Vagina (tissue), 2 donors: ENCODE results near the gene SPTLC1. TPM values are rescaled to one million over a fixed set of nuclear protein-coding genes. Genes with fewer than 3 reads are reported as not detected.

ENCODE experiments used
- DNase-seq, 2 donors: peaks; one replicate each; pipeline ENCODE4 v3.0.0-alpha.2; 2017; ENCODE audit errors: extremely low spot score in 2 of 2
- H3K27ac ChIP-seq: fragments of 200-600 bp; sonication (generic); one replicate; pipeline ENCODE4 v1.5.1; 2019
- H3K27me3 ChIP-seq: fragments of 200-600 bp; sonication (generic); one replicate; pipeline ENCODE4 v1.5.1; 2019
- H3K36me3 ChIP-seq, 2 donors: fragments of 200-600 bp; sonication (generic); one replicate each; pipeline ENCODE4 v1.5.1; 2017 to 2019
- H3K4me1 ChIP-seq: fragments of 200-600 bp; sonication (generic); one replicate; pipeline ENCODE4 v1.5.1; 2019
- H3K4me3 ChIP-seq, 2 donors: fragments of 200-600 bp; sonication (generic); 1 replicate in 1 of 2; 2 replicates in 1 of 2; pipeline ENCODE4 v1.5.1; 2016 to 2019
- H3K9me3 ChIP-seq: fragments of 200-600 bp; sonication (generic); one replicate; pipeline ENCODE4 v1.5.1; 2019
- POLR2A ChIP-seq, 2 donors: fragments of 450-650 bp; IDR thresholded peaks; one replicate each; pipeline ENCODE4 v1.6.1; 2017; ENCODE audit warnings: antibody characterized with exemption in 2 of 2, mild to moderate bottlenecking in 2 of 2, moderate library complexity in 2 of 2
- POLR2AphosphoS5 ChIP-seq, 2 donors: sonication (generic); formaldehyde crosslinking; IDR thresholded peaks; one replicate each; pipeline ENCODE4 v1.9.0; 2017; ENCODE audit warnings: antibody characterized with exemption in 2 of 2, mild to moderate bottlenecking in 2 of 2, low read depth in 1 of 2; ENCODE audit not compliant: insufficient read depth in 1 of 2
- intact Hi-C: fragments of 100-400 bp; cut with DNase I; formaldehyde crosslinking; loops from one replicate; pipeline ENCODE4 v1.15.1; 2023
- total RNA-seq: library from RNA; depleted of rRNA; stranded (reverse); fragments of >200 nt; gene quantifications from one replicate; pipeline ENCODE4 v1.2.3, GENCODE V29; 2016
- TF ChIP-seq, protein P1 (sequence below), 3 experiments: fragments of 450-650 bp in 2 of 3; fragments of 200-600 bp in 1 of 3; sonication (generic) in 1 of 3; IDR thresholded peaks; one replicate each; pipeline ENCODE4 v1.5.1; 2017 to 2019; ENCODE audit warnings: antibody characterized with exemption in 3 of 3, mild to moderate bottlenecking in 2 of 3, moderate library complexity in 2 of 3

SPTLC1 gene
- total RNA-seq, 1 donor from 2014 or later = 68.5 TPM

DNA sequence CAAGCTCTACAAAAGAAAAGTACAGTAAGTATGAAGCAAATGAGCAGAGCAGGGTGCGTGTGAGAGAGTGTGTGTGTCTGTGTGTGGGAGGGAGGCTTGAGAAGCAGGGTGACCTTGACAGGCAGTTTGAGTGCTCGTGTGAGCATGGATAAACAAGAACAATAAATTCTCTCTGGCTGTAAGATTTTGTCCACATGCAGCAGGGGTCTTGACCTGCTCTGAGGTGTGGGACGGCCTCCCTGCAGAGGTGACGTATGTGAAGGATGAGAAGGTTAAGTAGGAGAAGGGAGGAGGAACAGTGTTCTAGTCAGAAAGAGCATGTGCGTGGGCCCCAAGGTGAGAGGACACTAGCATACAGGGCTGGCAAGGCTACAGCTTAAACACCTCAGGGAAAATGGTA, 49.0 kb downstream of the SPTLC1 start:
- TF ChIP-seq, protein P1, sequence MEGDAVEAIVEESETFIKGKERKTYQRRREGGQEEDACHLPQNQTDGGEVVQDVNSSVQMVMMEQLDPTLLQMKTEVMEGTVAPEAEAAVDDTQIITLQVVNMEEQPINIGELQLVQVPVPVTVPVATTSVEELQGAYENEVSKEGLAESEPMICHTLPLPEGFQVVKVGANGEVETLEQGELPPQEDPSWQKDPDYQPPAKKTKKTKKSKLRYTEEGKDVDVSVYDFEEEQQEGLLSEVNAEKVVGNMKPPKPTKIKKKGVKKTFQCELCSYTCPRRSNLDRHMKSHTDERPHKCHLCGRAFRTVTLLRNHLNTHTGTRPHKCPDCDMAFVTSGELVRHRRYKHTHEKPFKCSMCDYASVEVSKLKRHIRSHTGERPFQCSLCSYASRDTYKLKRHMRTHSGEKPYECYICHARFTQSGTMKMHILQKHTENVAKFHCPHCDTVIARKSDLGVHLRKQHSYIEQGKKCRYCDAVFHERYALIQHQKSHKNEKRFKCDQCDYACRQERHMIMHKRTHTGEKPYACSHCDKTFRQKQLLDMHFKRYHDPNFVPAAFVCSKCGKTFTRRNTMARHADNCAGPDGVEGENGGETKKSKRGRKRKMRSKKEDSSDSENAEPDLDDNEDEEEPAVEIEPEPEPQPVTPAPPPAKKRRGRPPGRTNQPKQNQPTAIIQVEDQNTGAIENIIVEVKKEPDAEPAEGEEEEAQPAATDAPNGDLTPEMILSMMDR (IDR thresholded peaks at IDR 0.05) = no peak
- no peak for TF ChIP-seq POLR2AphosphoS5 (IDR thresholded peaks at IDR 0.05; ENCODE audit: insufficient read depth in 1 of 2, low read depth in 1 of 2)
- no peak for TF ChIP-seq POLR2A (IDR thresholded peaks at IDR 0.05)
- Histone ChIP-seq H3K4me1 (no peaks in the 10 kb centered on the region), H3K27ac (no peak overlapping the region), H3K27me3 (no peaks in the 10 kb centered on the region), H3K9me3 (no peaks in the 10 kb centered on the region), H3K36me3 (peaks cover 0 to 36% of the 10 kb centered on the region in 2 donors), H3K4me3 (no peak overlapping the region)
- DNase-seq = no peak
- intact Hi-C loops = no loop called here

DNA sequence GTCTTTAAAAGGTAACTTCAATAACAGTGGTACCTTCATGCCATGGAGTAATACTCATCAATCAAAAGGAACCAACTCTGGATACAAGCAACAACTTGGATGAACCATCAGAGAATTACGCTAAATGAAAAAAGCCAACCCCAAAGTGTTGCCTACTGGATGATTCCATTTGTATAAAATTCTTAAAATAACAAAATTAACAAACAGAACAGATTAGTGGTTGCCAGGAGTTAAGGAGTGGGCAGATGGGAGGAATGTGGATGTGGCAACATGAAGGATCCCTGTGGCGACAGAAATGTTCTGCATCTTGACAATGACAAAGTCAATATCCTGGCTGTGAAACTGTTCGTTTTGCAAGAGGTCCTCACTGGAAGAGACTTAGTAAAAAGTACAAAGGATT, 50.5 kb downstream of the SPTLC1 start:
- H3K9me3 ChIP-seq = peaks cover 4% of the 10 kb centered on the region
- no peaks in the 10 kb centered on the region for H3K27me3 ChIP-seq
- TF ChIP-seq POLR2AphosphoS5 (IDR thresholded peaks at IDR 0.05; ENCODE audit: insufficient read depth in 1 of 2, low read depth in 1 of 2) (no peak), POLR2A (IDR thresholded peaks at IDR 0.05) (no peak)
- TF ChIP-seq, protein P1 (IDR thresholded peaks at IDR 0.05) = no peak
- H3K36me3 ChIP-seq = peaks cover 0 to 40% of the 10 kb centered on the region in 2 donors
- H3K4me3 ChIP-seq = no peak overlapping the region
- H3K27ac ChIP-seq = no peak overlapping the region
- no peak for DNase-seq
- intact Hi-C loops = no loop called here
- no peaks in the 10 kb centered on the region for H3K4me1 ChIP-seq

DNA sequence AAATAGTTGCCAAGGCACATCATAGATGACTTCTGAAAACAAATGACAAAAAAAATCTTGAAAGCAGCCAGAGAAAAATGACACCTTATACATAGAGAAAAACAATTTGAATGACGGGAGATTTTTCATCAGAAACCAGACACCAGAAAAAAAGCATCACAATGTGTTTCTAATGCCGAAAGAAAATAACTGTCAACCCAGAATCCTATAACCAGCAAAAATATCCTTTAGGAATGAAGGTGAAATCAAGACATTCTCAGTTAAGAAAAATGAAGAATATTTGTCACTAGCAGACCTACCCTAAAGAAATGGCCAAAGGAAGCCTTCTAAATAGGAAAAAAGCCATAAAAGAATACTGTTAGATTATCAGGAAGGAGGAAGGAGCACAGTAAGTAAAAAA, 54.0 kb downstream of the SPTLC1 start:
- Histone ChIP-seq H3K36me3 (peaks cover 0 to 41% of the 10 kb centered on the region in 2 donors), H3K27me3 (no peaks in the 10 kb centered on the region), H3K4me1 (no peaks in the 10 kb centered on the region), H3K27ac (no peak overlapping the region), H3K4me3 (no peak overlapping the region), H3K9me3 (peaks cover 4% of the 10 kb centered on the region)
- TF ChIP-seq, protein P1 (IDR thresholded peaks at IDR 0.05) = no peak
- TF ChIP-seq POLR2AphosphoS5 (IDR thresholded peaks at IDR 0.05; ENCODE audit: insufficient read depth in 1 of 2, low read depth in 1 of 2) = no peak
- TF ChIP-seq POLR2A (IDR thresholded peaks at IDR 0.05) = no peak
- no peak for DNase-seq
- intact Hi-C loops = no loop called here

DNA sequence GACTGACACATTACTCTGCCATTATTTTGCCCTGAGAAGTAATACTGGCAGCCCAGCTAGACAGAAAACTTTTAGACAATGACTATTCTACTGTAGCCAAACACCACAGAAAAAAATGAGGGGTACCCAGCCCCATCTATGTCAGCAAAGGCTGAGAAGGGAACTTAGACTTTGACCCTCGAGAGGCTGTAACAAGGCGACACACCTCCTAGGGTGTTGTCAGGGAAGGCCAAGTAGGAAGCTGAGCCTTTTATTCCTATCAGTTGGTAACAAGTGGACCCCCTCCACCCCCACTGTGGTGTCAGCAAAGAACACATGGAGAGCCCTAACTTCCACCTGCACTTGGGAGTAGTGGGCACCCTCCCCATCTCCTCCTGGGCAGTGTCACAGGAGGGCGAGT, 55.6 kb downstream of the SPTLC1 start:
- TF ChIP-seq POLR2A (IDR thresholded peaks at IDR 0.05) = no peak
- TF ChIP-seq, protein P1 (IDR thresholded peaks at IDR 0.05) = no peak
- no peak for TF ChIP-seq POLR2AphosphoS5 (IDR thresholded peaks at IDR 0.05; ENCODE audit: insufficient read depth in 1 of 2, low read depth in 1 of 2)
- intact Hi-C loops = no loop called here
- no peaks in the 10 kb centered on the region for H3K27me3 ChIP-seq
- peaks cover 0 to 42% of the 10 kb centered on the region in 2 donors for H3K36me3 ChIP-seq
- H3K4me3 ChIP-seq = no peak overlapping the region
- H3K9me3 ChIP-seq = peaks cover 4% of the 10 kb centered on the region
- DNase-seq = no peak
- no peak overlapping the region for H3K27ac ChIP-seq
- H3K4me1 ChIP-seq = no peaks in the 10 kb centered on the region

DNA sequence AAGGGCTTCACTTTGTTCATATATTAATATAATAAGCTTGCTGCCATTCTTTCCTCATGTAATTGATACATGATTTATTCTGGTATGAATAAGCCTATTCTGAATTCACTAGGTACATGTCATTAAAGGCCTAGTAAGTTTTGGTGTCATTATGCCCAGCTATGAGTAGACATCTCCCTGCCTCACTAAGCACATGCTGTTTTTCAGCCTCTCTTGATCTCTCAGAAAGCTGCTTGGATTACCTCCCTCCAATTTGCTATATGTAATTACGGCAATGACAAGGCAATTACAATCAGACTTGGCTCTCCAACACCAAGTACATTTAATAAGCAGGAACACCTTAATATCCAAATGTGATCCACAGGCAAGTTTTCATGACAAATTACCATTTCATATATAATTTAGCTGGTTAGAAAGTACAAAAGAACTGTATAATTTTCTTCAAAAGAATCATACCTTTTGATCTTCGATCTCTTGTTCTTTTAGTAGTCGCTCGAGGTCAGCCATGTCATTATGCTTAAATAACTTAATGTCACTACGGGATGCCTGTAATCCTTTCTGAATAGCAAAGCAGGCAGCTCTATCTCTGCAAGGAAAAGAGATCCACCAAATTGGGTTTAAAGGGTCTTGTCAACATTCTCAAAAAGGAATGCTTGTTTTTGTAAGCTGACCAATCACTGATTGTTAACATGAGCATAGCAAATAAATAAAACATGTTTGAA, 56.3 kb downstream of the SPTLC1 start:
- Histone ChIP-seq H3K9me3 (peaks cover 4% of the 10 kb centered on the region), H3K4me1 (no peaks in the 10 kb centered on the region), H3K4me3 (no peak overlapping the region), H3K27ac (no peak overlapping the region), H3K27me3 (no peaks in the 10 kb centered on the region), H3K36me3 (peaks cover 0 to 46% of the 10 kb centered on the region in 2 donors)
- intact Hi-C loops = no loop called here
- TF ChIP-seq, protein P1 (IDR thresholded peaks at IDR 0.05) = no peak
- TF ChIP-seq POLR2AphosphoS5 (IDR thresholded peaks at IDR 0.05; ENCODE audit: insufficient read depth in 1 of 2, low read depth in 1 of 2) (no peak), POLR2A (IDR thresholded peaks at IDR 0.05) (no peak)
- no peak for DNase-seq
